Measurements from ENCODE around the gene CLDN15.

GRCh38 chr7:101269664-101270063 is 32.1 kb upstream of the CLDN15 start:
- TF ChIP-seq POLR2A (IDR thresholded peaks at IDR 0.05; ENCODE audit: low read length) (no peak), GATA1 (IDR thresholded peaks at IDR 0.05; ENCODE audit: low read depth, low read length) (no peak)

All from erythroblast (primary cell).